ENCODE results near the gene PODXL2. TPM values are rescaled to one million over a fixed set of nuclear protein-coding genes. Genes with fewer than 3 reads are reported as not detected.

Gene PODXL2
- total RNA-seq, 4 donors from 2014 or later, result 1.5 to 13.5 TPM; not detected in 2

- intact Hi-C loops (cut with DNase I; ENCODE audit: low total_unique reads), result no loop called here
- no peaks in the 10 kb centered on the region for H3K9me3 ChIP-seq
- H3K27ac ChIP-seq, result peak overlapping the region in 1 of 2 donors; percentile 35
- TF ChIP-seq POLR2A (IDR thresholded peaks at IDR 0.05), result no peak
- no peak for TF ChIP-seq CTCF (IDR thresholded peaks at IDR 0.05)
- H3K4me3 ChIP-seq, result no peak overlapping the region
- no peaks in the 10 kb centered on the region for H3K4me1 ChIP-seq
- no peaks in the 10 kb centered on the region for H3K36me3 ChIP-seq
- H3K27me3 ChIP-seq, result no peaks in the 10 kb centered on the region
- no peak for DNase-seq
These were observed 85.9 kb downstream of the PODXL2 start for GRCh38 chr3:127714866-127715265.

GRCh38 chr3:127715532-127715931, 86.5 kb downstream of the PODXL2 start:
- Histone ChIP-seq H3K4me3 (no peak overlapping the region), H3K36me3 (no peaks in the 10 kb centered on the region), H3K27ac (no peak overlapping the region), H3K9me3 (no peaks in the 10 kb centered on the region), H3K27me3 (no peaks in the 10 kb centered on the region), H3K4me1 (no peaks in the 10 kb centered on the region)
- TF ChIP-seq POLR2A (IDR thresholded peaks at IDR 0.05) (no peak), CTCF (IDR thresholded peaks at IDR 0.05) (no peak)
- no peak for DNase-seq
- intact Hi-C loops (cut with DNase I; ENCODE audit: low total_unique reads), result no loop called here

GRCh38 chr3:127716384-127716783, 87.4 kb downstream of the PODXL2 start:
- Histone ChIP-seq H3K36me3 (no peaks in the 10 kb centered on the region), H3K27me3 (no peaks in the 10 kb centered on the region), H3K9me3 (no peaks in the 10 kb centered on the region), H3K27ac (no peak overlapping the region), H3K4me1 (no peaks in the 10 kb centered on the region), H3K4me3 (no peak overlapping the region)
- TF ChIP-seq POLR2A (IDR thresholded peaks at IDR 0.05) (no peak), CTCF (IDR thresholded peaks at IDR 0.05) (no peak)
- DNase-seq, result no peak
- intact Hi-C loops (cut with DNase I; ENCODE audit: low total_unique reads), result no loop called here

GRCh38 chr3:127717357-127718244, 88.6 kb downstream of the PODXL2 start:
- Histone ChIP-seq H3K9me3 (no peaks in the 10 kb centered on the region), H3K27me3 (no peaks in the 10 kb centered on the region), H3K4me1 (no peaks in the 10 kb centered on the region), H3K27ac (no peak overlapping the region), H3K4me3 (no peak overlapping the region), H3K36me3 (no peaks in the 10 kb centered on the region)
- intact Hi-C loops (cut with DNase I; ENCODE audit: low total_unique reads), result no loop called here
- no peak for DNase-seq
- TF ChIP-seq POLR2A (IDR thresholded peaks at IDR 0.05) (no peak), CTCF (IDR thresholded peaks at IDR 0.05) (no peak)

- H3K27ac ChIP-seq, result no peak overlapping the region
These were observed 89.4 kb downstream of the PODXL2 start for GRCh38 chr3:127718245-127718915.

More at GRCh38 chr3:127718245-127718915, 89.4 kb downstream of the PODXL2 start:
- Histone ChIP-seq H3K4me1 (no peaks in the 10 kb centered on the region), H3K27me3 (no peaks in the 10 kb centered on the region), H3K36me3 (no peaks in the 10 kb centered on the region), H3K9me3 (no peaks in the 10 kb centered on the region), H3K4me3 (no peak overlapping the region)
- intact Hi-C loops (cut with DNase I; ENCODE audit: low total_unique reads), result no loop called here
- no peak for DNase-seq
- TF ChIP-seq CTCF (IDR thresholded peaks at IDR 0.05) (no peak), POLR2A (IDR thresholded peaks at IDR 0.05) (no peak)

All from uterus (tissue), 4 donors.